Natural killer cell (primary cell): ENCODE results near the gene WBP4. TPM values are rescaled to one million over a fixed set of nuclear protein-coding genes. Genes with fewer than 3 reads are reported as not detected.

ENCODE experiments used
- ATAC-seq, 3 donors: fragments of 150-1000 bp in 2 of 3; fragments of 200-7000 bp in 1 of 3; cut with Tn5 transposase; 1 replicate in 1 of 3; 2 replicates in 2 of 3; pipeline ENCODE4 v1.10.0; 2021; ENCODE audit warnings: mild to moderate bottlenecking in 2 of 3, moderate library complexity in 2 of 3
- DNase-seq, 2 donors: peaks; one replicate each; pipeline versions ENCODE4 v3.0.0 to v3.0.0-alpha.2; 2013 to 2021; ENCODE audit warnings: mixed read lengths in 1 of 2
- H3K27ac ChIP-seq: one replicate; pipeline ENCODE4 v1.5.1; 2013; ENCODE audit warnings: mild to moderate bottlenecking, low read length
- H3K27me3 ChIP-seq: one replicate; pipeline ENCODE4 v1.6.1; 2013; ENCODE audit warnings: low read length; ENCODE audit not compliant: control insufficient read depth, insufficient read depth
- H3K36me3 ChIP-seq: one replicate; pipeline ENCODE4 v1.6.1; 2013; ENCODE audit warnings: low read length; ENCODE audit not compliant: control insufficient read depth, insufficient read depth
- H3K4me1 ChIP-seq: one replicate; pipeline ENCODE4 v1.6.1; 2013; ENCODE audit warnings: low read length; ENCODE audit not compliant: control insufficient read depth, insufficient read depth
- H3K4me3 ChIP-seq: one replicate; pipeline ENCODE4 v1.5.1; 2013; ENCODE audit warnings: low read length
- H3K9me3 ChIP-seq: one replicate; pipeline ENCODE4 v1.6.1; 2013; ENCODE audit warnings: low read length; ENCODE audit not compliant: control insufficient read depth, insufficient read depth
- H3K27ac Mint-ChIP-seq, 2 donors: one replicate each; pipeline ENCODE4 v1.8.0; 2022; ENCODE audit warnings: mild to moderate bottlenecking in 2 of 2, mixed read lengths in 2 of 2, moderate library complexity in 1 of 2
- H3K27me3 Mint-ChIP-seq, 2 donors: one replicate each; pipeline ENCODE4 v1.8.0; 2022; ENCODE audit warnings: low read depth in 2 of 2, mixed read lengths in 2 of 2
- H3K36me3 Mint-ChIP-seq: one replicate; pipeline ENCODE4 v1.8.0; 2022; ENCODE audit warnings: mixed read lengths
- H3K4me1 Mint-ChIP-seq, 2 donors: one replicate each; pipeline ENCODE4 v1.8.0; 2022; ENCODE audit warnings: mixed read lengths in 2 of 2
- H3K4me3 Mint-ChIP-seq: one replicate; pipeline ENCODE4 v1.8.0; 2022; ENCODE audit warnings: mild to moderate bottlenecking, moderate library complexity, mixed read lengths
- H3K9me3 Mint-ChIP-seq, 2 donors: one replicate each; pipeline ENCODE4 v1.8.0; 2022; ENCODE audit warnings: mixed read lengths in 2 of 2
- CTCF ChIP-seq: fragments of 200-600 bp; IDR thresholded peaks from one replicate; pipeline ENCODE4 v1.8.0; 2022; ENCODE audit warnings: antibody characterized with exemption
- WGBS: methylation state at CpG from one replicate; pipeline ENCODE4 v1.1.7; 2013; ENCODE audit warnings: missing lambda C conversion rate; ENCODE audit not compliant: insufficient coverage; 5-methylcytosine and 5-hydroxymethylcytosine counted together
- intact Hi-C: fragments of 100-400 bp; cut with micrococcal nuclease; formaldehyde crosslinking; loops from one replicate; pipeline ENCODE4 v1.14.2; 2022
- total RNA-seq, 4 donors: library from RNA; stranded (reverse); fragments of 120-200 nt in 1 of 4; gene quantifications; one replicate each; pipeline versions ENCODE4 v1.2.3 to v1.2.4, GENCODE V29; 2013 to 2022

The WBP4 gene
- total RNA-seq, 3 donors from 2014 or later (not counting 1 experiment from before 2014, with no cell fraction given) = 4.2 to 6.8 (median 5.1) TPM

- Histone ChIP-seq H3K9me3 (no peaks in the 10 kb centered on the region), H3K4me3 (no peak overlapping the region), H3K27ac (no peak overlapping the region), H3K27me3 (no peaks in the 10 kb centered on the region), H3K36me3 (no peaks in the 10 kb centered on the region), H3K4me1 (no peaks in the 10 kb centered on the region)
- ATAC-seq (no peak), DNase-seq (no peak)
- intact Hi-C loops = no loop called here
- Mint-ChIP-seq H3K27ac (no peak overlapping the region), H3K36me3 (no peaks in the 10 kb centered on the region), H3K27me3 (peaks cover 4 to 16% of the 10 kb centered on the region in 2 donors), H3K4me3 (no peak overlapping the region), H3K9me3 (no peaks in the 10 kb centered on the region), H3K4me1 (no peaks in the 10 kb centered on the region)
- 100% methylated on average over 1 of the region's 1 CpG for WGBS
- TF ChIP-seq CTCF = no peak
Observed at GRCh38 chr13:41098761-41099160, 37.5 kb downstream of the WBP4 start.

- Mint-ChIP-seq H3K27ac (no peak overlapping the region), H3K9me3 (no peaks in the 10 kb centered on the region), H3K4me1 (no peaks in the 10 kb centered on the region), H3K36me3 (no peaks in the 10 kb centered on the region), H3K27me3 (peaks cover 4 to 16% of the 10 kb centered on the region in 2 donors), H3K4me3 (no peak overlapping the region)
- H3K27ac ChIP-seq = no peak overlapping the region
- intact Hi-C loops = no loop called here
- TF ChIP-seq CTCF = no peak
- no peak overlapping the region for H3K4me3 ChIP-seq
- no peaks in the 10 kb centered on the region for H3K27me3 ChIP-seq
- DNase-seq (no peak), ATAC-seq (no peak)
- H3K4me1 ChIP-seq = no peaks in the 10 kb centered on the region
- H3K36me3 ChIP-seq = no peaks in the 10 kb centered on the region
- no peaks in the 10 kb centered on the region for H3K9me3 ChIP-seq
Observed at GRCh38 chr13:41099986-41100385, 38.7 kb downstream of the WBP4 start.

- Histone ChIP-seq H3K27me3 (no peaks in the 10 kb centered on the region), H3K4me1 (no peaks in the 10 kb centered on the region), H3K9me3 (no peaks in the 10 kb centered on the region), H3K4me3 (no peak overlapping the region), H3K36me3 (no peaks in the 10 kb centered on the region), H3K27ac (no peak overlapping the region)
- TF ChIP-seq CTCF = no peak
- H3K27me3 Mint-ChIP-seq = no peaks in the 10 kb centered on the region
- no peaks in the 10 kb centered on the region for H3K9me3 Mint-ChIP-seq
- no peaks in the 10 kb centered on the region for H3K4me1 Mint-ChIP-seq
- DNase-seq (no peak), ATAC-seq (no peak)
- H3K4me3 Mint-ChIP-seq = no peak overlapping the region
- intact Hi-C loops = no loop called here
- H3K36me3 Mint-ChIP-seq = no peaks in the 10 kb centered on the region
- no peak overlapping the region for H3K27ac Mint-ChIP-seq
- 94% methylated on average over 15 of the region's 15 CpGs for WGBS
Observed at GRCh38 chr13:41107104-41107571, 45.8 kb downstream of the WBP4 start.

DNA sequence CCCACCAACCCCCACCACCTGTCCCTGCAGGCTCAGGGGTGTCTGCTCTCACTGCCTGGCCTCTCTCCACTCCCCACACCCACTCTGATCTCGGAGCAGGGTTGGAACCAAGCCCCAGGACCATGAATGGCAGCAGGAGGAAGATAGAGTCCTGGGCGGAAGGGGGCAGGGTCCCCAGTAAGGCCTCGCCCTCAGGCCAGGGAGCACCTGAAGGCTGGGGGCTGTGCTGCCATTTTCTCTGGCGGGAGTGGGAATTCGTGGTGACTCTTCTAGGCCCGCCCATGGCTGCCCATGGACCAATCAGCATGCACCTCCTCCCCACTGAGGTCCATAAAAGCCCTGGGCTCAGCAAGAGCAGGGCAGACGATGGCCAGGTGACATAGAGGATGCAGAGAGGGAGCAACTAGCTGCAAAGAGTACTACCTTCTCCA lies 46.3 kb downstream of the WBP4 start:
- H3K4me1 ChIP-seq = no peaks in the 10 kb centered on the region
- ATAC-seq (no peak), DNase-seq (no peak)
- H3K36me3 Mint-ChIP-seq = no peaks in the 10 kb centered on the region
- H3K36me3 ChIP-seq = no peaks in the 10 kb centered on the region
- no peaks in the 10 kb centered on the region for H3K27me3 Mint-ChIP-seq
- H3K4me1 Mint-ChIP-seq = no peaks in the 10 kb centered on the region
- no peaks in the 10 kb centered on the region for H3K9me3 ChIP-seq
- no peaks in the 10 kb centered on the region for H3K9me3 Mint-ChIP-seq
- H3K27ac ChIP-seq = no peak overlapping the region
- 93% methylated on average over 7 of the region's 7 CpGs for WGBS
- H3K27ac Mint-ChIP-seq = no peak overlapping the region
- intact Hi-C loops = no loop called here
- H3K4me3 Mint-ChIP-seq = no peak overlapping the region
- no peak for TF ChIP-seq CTCF
- H3K27me3 ChIP-seq = no peaks in the 10 kb centered on the region
- no peak overlapping the region for H3K4me3 ChIP-seq
